SIG-M5 (cell line): ENCODE measurements around the gene LRP8.
"Not testable (repeated sequence)": the region's sequence is repeated elsewhere in the genome, so short reads cannot be mapped to it uniquely, and the experiment has no call there.

Source experiments
- DNase-seq: peaks from one replicate; lab custom pipeline; 2025; lab: John Stamatoyannopoulos, UW

LRP8 gene

DNA sequence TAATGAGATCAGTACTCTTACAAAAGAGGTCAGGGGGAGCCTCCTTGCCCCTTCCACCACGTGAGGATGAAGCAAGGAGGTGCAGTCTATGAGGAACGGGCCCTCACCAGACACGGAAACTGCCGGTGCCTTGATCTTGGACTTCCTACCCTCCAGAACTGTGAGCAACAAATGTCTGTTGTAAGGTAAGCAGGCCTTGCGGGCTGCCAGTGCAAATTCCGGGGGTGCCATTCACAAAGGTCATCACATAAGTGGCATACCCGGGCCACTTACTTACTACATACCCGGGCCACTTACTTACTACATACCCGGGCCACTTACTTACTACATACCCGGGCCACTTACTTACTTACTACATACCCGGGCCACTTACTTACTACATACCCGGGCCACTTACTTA, 44.7 kb downstream of the LRP8 start:
- DNase-seq, result not testable (repeated sequence)

DNA sequence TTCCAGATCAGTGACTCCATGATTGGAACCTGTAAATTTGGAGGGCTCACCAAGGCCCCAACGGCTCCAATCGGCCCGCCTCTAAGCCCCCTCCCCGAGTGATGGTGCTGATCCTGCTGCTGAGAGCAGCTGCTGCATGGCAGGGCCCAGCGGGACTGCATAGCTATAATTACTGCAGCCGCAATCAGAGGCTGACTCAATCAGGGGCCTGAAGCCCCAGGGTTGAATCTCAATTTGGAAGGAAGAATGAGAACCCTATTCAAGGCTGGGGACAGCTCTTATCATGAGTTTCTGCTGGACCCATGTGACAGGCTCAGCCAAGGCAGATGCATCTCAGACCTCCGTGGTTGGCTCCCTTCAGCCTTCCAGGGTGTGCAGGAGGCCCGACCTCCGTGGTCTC, 46.7 kb downstream of the LRP8 start:
- DNase-seq, result no peak

DNA sequence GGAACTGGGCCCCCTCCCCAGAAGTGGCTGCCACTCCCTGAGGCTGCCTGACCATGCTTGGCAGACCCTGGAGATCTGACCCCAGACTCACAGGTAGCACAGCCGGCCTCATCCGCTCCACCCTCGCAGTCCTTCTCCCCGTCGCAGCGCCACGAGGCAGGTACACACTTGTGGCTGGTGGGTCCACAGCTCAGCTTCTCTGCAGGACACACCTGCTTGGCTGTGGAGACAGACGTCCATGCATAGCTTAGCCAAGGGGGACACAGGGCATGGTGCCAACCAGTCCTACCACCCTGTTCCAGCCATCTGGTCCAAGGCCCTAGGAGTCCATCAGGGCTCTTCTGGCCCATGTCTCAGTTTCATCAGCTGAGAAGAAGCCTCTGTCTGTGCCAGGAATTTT, 47.4 kb downstream of the LRP8 start:
- DNase-seq, result no peak

DNA sequence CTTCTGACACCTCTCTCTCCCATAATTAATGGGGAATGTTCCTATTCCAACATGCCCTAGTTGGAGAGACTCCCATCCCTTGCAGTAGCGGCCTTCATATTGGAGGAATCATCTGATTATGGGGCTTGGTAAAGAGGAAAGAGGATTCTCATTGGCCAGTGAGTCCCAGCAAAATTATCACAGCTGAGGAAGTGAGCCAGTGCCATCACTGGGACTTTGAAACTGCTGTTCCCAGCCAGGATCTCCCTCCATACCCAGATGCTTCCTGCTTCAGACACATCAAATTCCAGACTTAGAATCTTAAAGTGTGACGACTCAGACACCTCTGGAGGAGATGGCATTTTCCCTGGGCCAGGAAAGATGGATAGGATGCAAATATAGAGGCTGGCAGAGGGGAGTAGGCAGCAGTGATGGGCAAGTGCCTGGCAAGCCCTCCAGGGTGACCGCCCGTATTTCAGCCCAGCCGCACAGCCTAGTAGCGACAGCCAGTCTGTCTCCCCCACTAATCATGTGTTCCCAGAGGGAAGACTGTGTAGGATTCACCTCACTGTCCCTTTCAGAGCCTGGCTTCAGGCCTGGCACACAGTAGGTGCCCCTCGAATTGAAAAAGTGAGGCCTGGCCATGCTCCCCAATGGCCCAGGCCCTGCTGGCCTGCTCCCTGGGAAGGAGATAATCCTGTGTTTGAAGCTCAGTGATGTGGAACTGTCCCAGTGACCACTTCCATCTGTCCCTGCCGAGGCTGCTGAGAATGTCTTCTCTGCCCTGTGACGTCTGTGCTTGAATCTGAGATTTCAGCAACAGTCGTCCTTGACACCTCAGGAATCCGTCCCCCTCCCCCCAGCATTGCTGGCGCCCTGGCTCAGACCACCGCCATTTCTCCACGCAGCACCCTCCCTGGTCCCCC, 48.3 kb downstream of the LRP8 start:
- no peak for DNase-seq

DNA sequence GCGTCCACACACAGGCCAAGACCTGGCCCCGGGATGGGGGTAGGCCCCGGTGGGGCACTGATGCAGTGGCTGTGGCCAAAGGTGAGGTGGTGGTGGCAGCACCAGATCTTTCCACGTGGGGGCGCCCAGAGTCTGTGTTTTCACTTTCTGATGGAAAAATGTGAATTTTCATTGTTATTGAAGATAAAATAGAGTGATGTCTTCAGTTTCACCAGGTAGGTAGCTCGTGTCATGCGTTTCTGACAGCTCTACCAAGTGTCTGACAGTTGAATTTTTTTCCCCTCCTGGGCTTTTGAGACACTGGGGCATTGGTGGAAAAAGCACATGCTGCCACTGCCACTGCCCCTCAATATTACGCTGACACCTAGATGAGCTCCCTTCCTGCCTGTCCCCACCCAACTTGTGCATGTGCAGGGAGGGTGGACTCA, 49.6 kb downstream of the LRP8 start:
- DNase-seq, result no peak

DNA sequence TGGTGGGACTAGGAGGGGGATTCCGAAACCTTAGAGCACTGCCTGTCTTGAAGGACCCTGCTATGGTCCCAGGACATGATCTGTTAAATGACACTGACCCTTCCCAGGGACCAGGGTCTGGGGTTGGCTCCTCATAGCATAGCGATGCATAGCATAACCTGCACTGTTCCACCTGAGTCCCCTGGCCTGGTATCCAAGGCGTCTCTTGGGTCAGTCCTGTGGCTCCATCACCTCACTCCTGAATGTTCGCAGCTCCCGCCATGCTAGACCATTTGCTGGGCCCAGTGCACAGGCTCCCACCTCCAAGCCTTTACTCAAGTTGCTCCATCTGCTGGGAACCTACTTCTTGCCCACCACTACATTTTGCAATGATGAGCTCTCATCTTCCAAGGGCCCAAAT, 50.5 kb downstream of the LRP8 start:
- no peak for DNase-seq

DNA sequence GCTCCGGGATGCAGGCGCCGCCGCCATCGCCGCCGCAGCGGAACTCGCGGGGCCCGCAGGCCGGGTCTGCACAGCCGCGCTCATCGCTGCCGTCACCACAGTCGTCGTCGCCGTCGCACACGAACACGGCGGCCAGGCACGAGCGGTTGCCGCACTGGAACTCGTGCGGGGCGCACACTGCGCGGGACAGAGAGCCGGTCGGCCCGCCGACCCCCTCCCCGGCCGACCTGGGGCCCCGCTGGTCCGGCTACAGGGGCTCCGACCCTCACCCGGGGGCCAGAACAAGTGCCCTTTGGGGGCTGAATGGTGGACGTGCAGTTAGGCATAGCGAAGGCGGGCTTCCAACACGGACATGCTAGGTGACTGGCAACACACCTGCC, 51.0 kb downstream of the LRP8 start:
- DNase-seq, result no peak

DNA sequence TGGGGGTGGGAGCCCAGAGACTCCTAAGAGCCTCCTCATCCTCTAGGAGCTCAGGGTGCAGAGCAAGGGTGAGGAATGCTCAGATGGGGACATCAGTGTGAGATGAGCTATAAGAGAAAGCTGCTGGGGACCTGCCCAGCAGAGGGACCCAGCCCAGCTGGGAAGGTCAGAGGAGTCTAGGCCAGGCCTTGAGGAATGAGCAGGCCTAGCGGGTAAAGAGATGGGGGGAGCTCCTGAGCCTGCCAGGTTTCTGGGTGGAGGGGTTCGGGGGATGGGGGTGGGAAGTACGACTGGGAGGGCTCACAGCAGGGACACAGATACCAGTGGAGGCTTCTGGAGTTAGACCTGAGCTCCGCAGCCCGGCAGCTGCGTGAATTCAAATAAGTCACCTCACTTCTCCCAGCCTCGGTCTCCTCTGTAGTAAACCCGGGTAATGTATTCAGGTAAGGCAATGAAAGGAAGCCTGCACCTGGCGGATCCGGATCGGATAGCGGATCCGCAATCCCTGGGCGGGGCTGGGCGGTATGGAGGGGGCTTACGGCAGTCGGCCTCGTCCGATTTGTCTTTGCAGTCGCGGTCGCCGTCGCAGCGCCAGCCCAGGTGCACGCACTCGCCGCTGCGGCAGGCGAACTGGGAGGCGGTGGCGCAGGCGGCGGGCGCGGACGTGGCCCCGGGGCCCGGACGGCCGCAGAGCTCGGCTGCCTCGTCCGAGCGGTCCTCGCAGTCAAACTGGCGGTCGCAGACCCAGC, 51.5 kb downstream of the LRP8 start:
- no peak for DNase-seq

DNA sequence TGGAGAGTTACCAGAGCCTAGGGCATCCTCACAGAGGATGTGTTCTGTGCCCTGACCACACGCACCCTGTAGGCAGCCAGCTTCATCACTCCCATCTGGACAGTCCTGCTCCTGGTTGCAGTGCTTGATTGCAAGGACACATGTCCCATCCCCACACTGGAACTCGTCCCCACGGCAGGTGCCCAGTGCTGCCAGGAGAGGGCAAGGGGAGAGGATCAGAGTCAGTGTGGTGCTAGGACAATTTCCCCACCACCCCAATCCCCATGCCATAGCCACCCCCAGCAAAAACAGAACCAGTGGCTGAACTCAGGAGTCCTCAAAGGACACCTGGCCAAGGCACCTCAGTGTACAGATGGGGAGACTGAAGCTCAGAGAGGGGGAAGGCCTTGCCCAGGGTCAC, 52.3 kb downstream of the LRP8 start:
- no peak for DNase-seq

DNA sequence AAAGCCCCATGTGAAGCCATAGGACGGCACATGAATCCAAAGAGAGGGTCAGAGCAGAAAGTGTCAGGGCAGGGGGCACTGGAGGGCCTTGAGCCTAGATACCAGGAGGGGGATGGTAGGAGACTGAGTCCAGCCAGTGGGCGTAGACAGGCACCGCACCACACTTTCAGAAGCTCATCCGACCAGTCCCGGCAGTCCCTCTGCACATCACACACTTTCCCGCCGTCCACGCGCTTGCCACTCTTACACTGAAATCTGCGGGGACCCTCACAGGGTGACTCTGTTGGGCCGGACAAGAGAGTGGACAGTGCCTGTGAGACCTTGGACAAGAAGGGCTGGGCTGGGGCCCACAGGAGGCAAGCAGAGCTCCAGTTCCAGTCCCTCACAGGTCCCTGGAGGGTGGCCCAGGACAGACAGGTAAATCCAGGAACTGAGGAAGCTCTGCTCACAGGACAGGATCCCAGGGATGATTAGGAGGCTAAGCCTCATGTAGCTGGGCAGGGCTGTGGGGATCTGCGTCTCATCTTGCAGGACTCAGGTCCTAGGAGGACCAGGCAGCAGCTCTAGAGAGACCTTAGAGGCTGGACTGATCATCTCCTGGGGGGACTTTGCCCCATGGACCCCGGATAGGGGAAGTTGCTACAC, 53.2 kb downstream of the LRP8 start:
- DNase-seq, result no peak

DNA sequence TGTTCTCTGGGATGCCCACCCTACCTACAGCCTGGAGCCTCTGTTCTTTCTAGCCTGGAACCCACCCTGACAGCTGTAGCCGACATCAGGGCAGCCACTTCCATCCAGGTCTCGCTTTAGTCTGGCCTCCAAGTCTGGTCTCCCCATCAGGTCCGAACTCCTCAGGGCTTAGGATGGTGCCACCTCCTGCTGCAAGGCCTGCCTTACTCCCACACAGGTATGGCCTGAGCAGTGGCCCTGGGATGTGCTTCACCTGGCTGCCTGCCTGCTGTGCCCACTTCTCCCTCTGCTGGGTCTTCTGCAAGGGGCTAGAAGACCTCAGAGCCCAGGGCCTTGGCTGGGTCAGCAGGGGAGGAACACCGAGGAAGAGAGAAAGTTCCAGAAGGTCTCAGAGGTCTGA, 53.8 kb downstream of the LRP8 start:
- no peak for DNase-seq

DNA sequence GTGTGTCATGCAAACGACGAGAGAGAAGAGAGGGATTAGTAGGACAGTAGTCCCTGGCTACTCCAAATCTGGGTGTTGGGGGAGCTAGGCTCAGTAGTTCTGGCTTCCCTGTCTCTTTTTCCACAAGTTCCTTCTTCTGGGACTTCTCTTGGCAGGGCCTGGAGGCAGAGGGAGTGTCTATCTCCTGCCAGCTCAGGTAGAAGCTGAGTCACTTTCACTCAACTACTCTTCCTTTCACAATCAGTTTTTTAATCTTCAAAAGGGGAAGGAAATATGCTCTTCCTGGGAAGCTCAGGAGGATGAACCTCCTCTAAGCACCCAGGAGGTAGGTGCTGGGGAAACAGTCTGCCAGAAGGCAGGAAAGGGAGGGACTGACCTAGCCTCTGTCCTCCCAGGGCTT, 54.3 kb downstream of the LRP8 start:
- no peak for DNase-seq

DNA sequence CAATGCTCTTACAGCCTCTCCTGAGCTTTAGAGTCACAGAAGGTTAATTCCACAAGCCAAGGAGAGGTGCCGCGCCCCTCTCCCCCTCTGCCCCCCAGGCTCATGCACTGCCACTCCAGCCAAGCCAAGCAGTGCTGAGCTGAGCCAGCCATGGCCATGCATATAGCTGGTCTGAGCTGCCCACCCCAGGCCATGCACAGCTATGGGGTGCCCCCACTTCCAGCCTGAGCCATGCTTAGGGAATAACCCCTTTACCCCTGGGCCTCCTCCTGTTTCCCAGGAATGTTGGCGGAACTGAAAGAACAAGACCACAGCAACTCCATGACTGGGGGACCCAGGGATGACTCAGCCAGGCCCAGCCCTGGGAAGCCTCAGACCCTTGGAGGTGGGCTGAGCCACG, 55.5 kb downstream of the LRP8 start:
- no peak for DNase-seq

DNA sequence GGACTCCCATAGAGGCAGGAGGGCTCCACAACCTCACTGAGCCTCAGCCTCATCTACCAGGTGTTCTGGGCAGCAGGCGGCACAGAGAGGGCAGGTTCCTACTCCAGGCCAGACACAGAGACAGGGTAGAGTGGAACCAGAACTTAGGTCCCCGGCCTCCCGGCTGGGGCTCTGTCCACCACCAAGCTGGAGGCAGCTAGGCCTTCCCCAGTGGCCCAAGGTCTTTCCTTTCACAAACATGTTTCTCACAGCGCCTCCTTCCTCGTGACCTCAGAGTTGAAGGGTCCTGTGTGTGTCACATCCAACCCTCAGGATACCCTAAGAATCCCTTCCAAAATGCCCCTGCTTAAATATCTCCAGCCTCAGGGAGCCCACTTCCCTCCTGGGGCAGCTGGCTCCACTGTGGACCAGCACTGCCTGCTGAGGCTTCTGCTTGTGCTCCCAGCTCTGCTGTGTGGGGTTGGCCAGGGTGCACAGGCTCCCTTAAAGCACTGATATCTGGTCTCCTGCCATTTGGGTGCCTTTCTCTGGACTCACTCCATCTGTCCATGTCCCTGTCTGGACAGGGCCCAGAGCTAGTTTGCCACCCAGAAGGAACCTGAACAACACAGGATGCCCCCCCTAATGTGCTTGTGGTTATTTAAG, 56.3 kb downstream of the LRP8 start:
- no peak for DNase-seq

DNA sequence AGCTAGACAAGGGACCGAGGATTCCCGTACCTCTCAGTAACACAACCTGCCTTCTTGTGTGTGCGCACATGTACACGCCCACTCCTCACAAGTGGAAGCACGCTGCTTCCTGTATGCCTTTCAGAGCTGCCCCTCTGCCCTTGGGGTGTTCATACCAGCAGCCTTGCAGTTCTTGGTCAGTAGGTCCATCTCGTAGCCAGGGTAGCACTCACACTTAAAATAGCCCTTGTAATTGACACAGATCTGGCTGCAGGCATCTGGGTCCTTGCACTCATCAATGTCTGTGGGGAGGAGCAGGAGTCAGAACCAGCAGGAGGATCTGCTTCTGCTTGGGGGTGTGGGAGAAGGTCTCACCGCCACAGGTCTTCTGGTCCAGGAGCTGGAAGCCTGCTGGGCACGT, 57.0 kb downstream of the LRP8 start:
- no peak for DNase-seq

DNA sequence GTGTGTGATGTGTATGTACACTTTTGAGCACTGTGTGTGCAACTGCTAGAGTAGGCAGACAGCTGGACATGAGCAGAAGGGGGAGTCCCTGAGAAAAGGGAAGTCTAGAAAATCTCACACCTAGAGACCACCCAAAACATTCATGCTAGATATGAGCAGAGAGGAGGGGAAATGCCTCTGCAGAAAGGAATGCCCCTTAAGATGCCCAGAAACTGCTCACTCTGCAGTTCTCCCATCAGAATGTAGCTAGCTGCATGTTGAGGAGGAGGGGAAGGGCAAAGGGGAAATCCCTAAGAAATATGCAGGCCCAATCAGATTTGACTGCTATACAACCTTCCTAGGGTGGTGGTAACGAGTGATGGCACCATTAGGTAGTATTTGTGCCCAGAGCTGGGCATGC, 57.8 kb downstream of the LRP8 start:
- DNase-seq, result no peak

DNA sequence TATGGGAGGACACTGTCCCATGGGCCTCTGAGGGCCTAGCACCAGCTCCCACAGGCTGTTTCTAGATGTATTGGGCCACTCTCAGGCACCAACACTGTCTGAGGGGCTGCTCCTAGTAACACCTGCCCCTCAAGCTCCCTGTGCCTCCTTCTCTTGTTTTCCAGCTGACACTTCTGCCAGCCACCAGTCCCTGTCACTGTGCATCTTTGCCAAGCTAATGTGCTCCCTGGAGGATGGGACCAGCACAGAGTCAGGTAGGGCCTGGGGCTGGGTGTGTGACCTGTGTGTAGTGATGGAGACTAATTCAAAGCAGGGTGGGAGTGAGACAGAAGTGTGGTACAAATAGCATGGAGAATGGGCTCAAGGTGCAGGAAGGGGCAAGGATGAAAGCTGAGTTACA, 60.1 kb downstream of the LRP8 start:
- no peak for DNase-seq

DNA sequence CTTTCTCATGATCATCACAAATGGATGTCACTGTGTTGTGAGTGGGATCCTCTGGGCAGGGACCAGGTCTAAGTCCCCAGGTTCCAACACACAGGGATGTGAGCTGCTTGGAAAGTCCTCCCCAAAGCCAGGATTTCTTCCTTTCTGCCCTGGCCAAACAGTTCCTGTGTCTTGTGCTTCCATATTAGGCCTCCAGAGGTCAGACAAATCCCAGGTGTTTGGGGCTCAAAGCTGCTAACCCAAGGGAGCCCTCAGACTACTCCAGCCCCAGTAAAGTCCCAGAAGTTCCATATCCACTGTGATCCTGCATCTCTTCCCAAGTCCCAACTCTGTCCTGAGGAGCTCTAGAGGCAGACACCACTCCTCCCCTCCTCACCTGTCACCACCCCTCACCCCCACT, 61.8 kb downstream of the LRP8 start:
- no peak for DNase-seq

DNA sequence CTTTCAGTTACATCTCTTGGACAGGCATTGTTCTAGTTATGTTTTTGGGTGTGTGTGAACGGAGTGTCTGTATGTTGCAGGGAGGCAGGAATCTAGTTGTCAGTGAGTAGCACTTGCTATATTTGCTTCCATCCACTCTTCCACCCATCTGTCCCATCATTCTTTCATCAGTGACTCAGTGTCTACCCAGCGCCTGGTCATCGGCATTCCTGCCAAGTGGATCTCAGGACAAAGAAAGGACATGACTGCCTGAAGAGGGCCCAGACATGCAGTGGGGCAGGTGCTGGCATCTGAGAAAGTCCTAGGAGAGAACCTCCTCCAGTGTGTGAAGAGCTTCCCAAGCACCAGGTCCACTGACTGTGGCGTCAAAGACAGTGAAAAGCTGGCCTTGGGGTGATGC, 62.3 kb downstream of the LRP8 start:
- DNase-seq, result no peak

DNA sequence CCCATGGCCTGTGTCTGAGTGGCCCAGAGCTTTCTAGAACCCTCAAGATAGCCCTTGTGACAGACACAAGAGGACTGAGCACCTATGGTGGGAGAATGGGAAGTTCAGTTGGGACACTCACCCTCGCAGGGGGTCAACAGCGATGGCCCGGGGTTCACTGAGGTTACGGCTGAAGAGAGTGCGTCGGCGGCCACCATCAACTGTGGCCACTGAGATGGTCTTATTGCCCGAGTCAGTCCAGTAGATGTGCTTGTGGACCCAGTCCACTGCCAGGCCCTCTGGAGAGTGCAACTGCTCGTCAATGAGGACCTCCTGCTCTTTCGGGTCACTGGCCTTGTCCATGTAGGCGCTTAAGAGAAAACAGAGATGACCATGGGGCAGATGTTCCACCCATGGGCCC, 63.8 kb downstream of the LRP8 start:
- DNase-seq, result no peak

DNA sequence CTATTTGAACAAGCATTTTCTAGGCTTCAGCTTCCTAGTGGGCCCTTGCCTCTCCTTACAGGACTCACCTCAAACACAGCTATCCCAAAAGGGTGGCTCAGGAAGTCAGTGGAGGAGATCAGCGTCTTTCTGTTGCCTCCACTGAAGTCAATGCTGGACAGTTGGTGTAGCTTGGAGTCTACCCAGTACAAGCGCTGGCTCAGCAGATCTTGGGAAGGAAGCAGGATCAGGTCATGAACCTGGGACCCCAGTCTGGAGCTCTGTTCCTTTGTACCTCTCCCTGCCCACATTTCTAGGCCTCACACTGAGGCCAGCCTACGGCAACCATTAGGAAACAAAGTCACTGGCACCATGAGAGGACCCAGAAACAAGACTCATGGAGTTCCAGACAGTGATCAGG, 65.9 kb downstream of the LRP8 start:
- DNase-seq, result no peak

DNA sequence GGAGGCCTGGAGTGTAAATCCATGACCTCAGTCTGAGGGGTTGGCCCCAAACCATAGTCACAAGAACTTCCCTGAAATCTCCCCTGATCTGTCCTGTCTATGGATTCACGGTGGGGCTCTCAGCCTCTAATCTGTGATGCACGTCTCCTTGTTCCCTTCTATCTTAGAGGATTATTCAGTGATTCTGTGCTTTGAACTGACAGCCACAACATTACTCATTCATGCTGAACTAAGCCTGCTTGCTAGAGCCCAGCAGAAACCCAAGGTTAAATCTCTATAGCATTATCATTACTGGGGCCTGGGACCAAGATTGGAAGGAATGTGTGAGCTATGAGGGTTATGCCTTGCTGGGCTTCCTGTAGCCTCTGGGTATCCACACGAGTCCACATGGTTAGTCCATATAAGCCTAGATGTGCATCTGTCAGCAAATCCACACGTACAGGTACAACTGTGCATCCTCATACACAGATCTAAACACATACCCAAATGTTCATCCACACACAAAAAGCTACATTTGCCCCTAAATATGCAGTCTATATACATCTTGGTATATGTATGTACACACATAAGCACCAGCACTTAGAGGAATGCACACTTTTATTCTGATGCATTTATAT, 67.1 kb downstream of the LRP8 start:
- DNase-seq, result no peak
